HepG2 (cell line): ENCODE measurements around the gene FXYD5. TPM values are rescaled to one million over a fixed set of nuclear protein-coding genes. Genes with fewer than 3 reads are reported as not detected.
A peak's percentile ranks its signal among the peaks of the same experiment; 100 is the strongest.

ENCODE experiments used
- ARID2 ChIP-seq: sonication (generic); formaldehyde crosslinking; IDR thresholded peaks from 2 replicates; pipeline ENCODE4 v1.8.1; 2022; ENCODE audit warnings: mild to moderate bottlenecking, missing genetic modification reagents, borderline replicate concordance
- CBX2 ChIP-seq, 2 experiments: fragments of 200-600 bp in 1 of 2; sonication (generic); formaldehyde crosslinking in 1 of 2; IDR thresholded peaks; 2 replicates each; pipeline versions ENCODE4 v1.7.0 to v1.8.1; 2018 to 2022; ENCODE audit warnings: low read depth in 2 of 2, low read length in 1 of 2, mild to moderate bottlenecking in 1 of 2, missing genetic modification reagents in 1 of 2
- CHCHD3 ChIP-seq: sonication (generic); formaldehyde crosslinking; IDR thresholded peaks from 2 replicates; pipeline ENCODE4 v1.8.0; 2022; ENCODE audit warnings: mild to moderate bottlenecking, missing genetic modification reagents, moderate library complexity
- GPN1 ChIP-seq: sonication (generic); formaldehyde crosslinking; IDR thresholded peaks from 2 replicates; pipeline ENCODE4 v1.5.1; 2020; ENCODE audit warnings: missing genetic modification reagents, borderline replicate concordance
- HMGA1 ChIP-seq: sonication (generic); formaldehyde crosslinking; conservative IDR thresholded peaks from 2 replicates; pipeline ENCODE4 v1.4.0; 2020; ENCODE audit warnings: missing genetic modification reagents
- HNRNPUL1 ChIP-seq: fragments of 200-400 bp; formaldehyde crosslinking; IDR thresholded peaks from 2 replicates; pipeline ENCODE4 v1.6.1; 2017; ENCODE audit warnings: low read depth, mild to moderate bottlenecking, low read length, moderate library complexity
- IRF2 ChIP-seq: IDR thresholded peaks from 2 replicates; pipeline ENCODE4 v1.6.1; 2018; ENCODE audit warnings: missing genetic modification reagents, missing compliant biosample characterization
- KAT2B ChIP-seq: fragments of 150-350 bp; IDR thresholded peaks from 2 replicates; pipeline ENCODE4 v1.6.1; 2014; ENCODE audit warnings: low read depth, low read length, borderline replicate concordance
- MAFK ChIP-seq, 2 experiments: IDR thresholded peaks in 1 of 2; conservative IDR thresholded peaks in 1 of 2; 2 replicates each; pipeline ENCODE4 v1.6.1; 2011; ENCODE audit warnings: improper control_type of control experiment in 2 of 2, low read length in 2 of 2
- NFE2L1 ChIP-seq: sonication (generic); formaldehyde crosslinking; IDR thresholded peaks from 2 replicates; pipeline ENCODE4 v1.4.0; 2020; ENCODE audit warnings: missing genetic modification reagents, mild to moderate bottlenecking, borderline replicate concordance
- SAP130 ChIP-seq: IDR thresholded peaks from 2 replicates; pipeline ENCODE4 v1.6.1; 2016; ENCODE audit warnings: low read depth
- SMAD9 ChIP-seq: sonication (generic); formaldehyde crosslinking; IDR thresholded peaks from 2 replicates; pipeline ENCODE4 v1.5.1; 2020; ENCODE audit warnings: mild to moderate bottlenecking, missing genetic modification reagents
- ZHX2 ChIP-seq, 2 experiments: sonication (generic) in 1 of 2; formaldehyde crosslinking in 1 of 2; IDR thresholded peaks; 2 replicates each; pipeline versions ENCODE4 v1.6.1 to v1.9.0; 2014 to 2022; ENCODE audit warnings: antibody characterized with exemption in 1 of 2, borderline replicate concordance in 1 of 2, inconsistent platforms in 1 of 2, low read depth in 1 of 2, missing genetic modification reagents in 1 of 2
- ZNF333 ChIP-seq: sonication (generic); formaldehyde crosslinking; IDR thresholded peaks from 2 replicates; pipeline ENCODE4 v1.4.0; 2020; ENCODE audit warnings: mild to moderate bottlenecking, missing genetic modification reagents, borderline replicate concordance
- ZNF574 ChIP-seq: sonication (generic); formaldehyde crosslinking; IDR thresholded peaks from 2 replicates; pipeline ENCODE4 v1.4.0; 2020; ENCODE audit warnings: missing genetic modification reagents
- ZNF619 ChIP-seq: sonication (generic); formaldehyde crosslinking; IDR thresholded peaks from 2 replicates; pipeline ENCODE4 v1.4.0; 2020; ENCODE audit warnings: mild to moderate bottlenecking, missing genetic modification reagents
- ZZZ3 ChIP-seq: sonication (generic); formaldehyde crosslinking; IDR thresholded peaks from 2 replicates; pipeline ENCODE4 v1.4.0; 2020; ENCODE audit warnings: missing genetic modification reagents, mild to moderate bottlenecking, borderline replicate concordance
- polyA plus RNA-seq, 8 experiments: library from polyadenylated mRNA; depleted of rRNA in 3 of 8; stranded (reverse) in 7 of 8; unstranded in 1 of 8; fragments of >200 nt; fragmentation: Illumina TruSeq in 4 of 8; extraction: Trizol in 4 of 8; gene quantifications; 2 replicates each; pipeline versions ENCODE4 v1.2.1 to v1.2.3, GENCODE V29; 2011 to 2016; ENCODE audit warnings: low read depth in 4 of 8, missing spikeins in 1 of 8, mixed read lengths in 1 of 8; ENCODE audit not compliant: insufficient read depth in 1 of 8
- total RNA-seq, 5 experiments: library from RNA; depleted of rRNA; stranded (reverse); fragments of >200 nt; fragmentation: Illumina TruSeq; extraction: Trizol; gene quantifications; 2 replicates each; pipeline ENCODE4 v1.2.3, GENCODE V29; 2016; ENCODE audit warnings: low read depth in 1 of 5
- TF ChIP-seq, protein P1 (sequence below): IDR thresholded peaks from 2 replicates; pipeline ENCODE4 v1.6.1; 2016; ENCODE audit warnings: missing compliant biosample characterization, missing genetic modification reagents, borderline replicate concordance

The FXYD5 gene
- total and polyA plus RNA-seq, 2 of the 13 experiments (the other 11 are each of a cell fraction or from before 2014, with no cell fraction given), result 0.65 TPM; not detected in 1

DNA sequence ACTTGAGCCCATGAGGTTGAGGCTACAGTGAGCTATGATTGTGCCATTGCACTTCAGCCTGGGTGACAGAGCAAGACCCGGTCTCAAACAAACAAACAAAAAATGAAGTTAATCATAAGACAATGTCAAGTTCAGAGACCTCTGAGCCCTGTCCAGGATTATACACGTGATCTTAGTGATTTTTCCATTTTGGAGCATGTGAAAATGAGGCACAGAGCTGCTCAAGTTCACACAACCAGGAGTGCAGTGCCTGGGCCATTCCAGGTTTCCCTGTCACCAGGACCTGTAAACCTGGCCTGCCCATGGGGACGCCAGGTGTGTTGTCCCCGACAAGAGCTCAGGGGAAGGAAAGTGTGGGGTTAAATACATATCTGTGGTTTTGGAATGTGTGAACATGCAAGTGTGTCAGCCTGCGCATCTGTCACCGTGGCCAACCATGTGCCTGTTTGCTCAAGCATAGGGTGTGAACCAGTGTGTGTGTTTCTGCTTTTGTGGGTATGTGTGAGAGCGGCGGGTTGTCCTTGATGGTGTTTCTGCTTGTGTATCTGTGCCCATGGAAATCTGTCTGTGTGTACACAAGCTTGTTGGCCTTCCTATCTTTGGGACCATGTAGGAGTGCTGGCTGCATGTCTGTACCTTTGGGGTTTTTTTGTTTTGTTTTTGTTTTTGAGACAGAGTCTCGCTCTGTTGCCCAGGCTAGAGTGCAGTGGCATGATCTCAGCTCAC, 17.4 kb upstream of the FXYD5 start (continued):
- TF ChIP-seq, protein P1, sequence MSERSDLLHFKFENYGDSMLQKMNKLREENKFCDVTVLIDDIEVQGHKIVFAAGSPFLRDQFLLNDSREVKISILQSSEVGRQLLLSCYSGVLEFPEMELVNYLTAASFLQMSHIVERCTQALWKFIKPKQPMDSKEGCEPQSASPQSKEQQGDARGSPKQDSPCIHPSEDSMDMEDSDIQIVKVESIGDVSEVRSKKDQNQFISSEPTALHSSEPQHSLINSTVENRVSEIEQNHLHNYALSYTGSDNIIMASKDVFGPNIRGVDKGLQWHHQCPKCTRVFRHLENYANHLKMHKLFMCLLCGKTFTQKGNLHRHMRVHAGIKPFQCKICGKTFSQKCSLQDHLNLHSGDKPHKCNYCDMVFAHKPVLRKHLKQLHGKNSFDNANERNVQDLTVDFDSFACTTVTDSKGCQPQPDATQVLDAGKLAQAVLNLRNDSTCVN (CRISPR knock-in tag), result no peak
- TF ChIP-seq KAT2B (no peak), ZHX2 (IDR thresholded peaks at IDR 0.05; ENCODE audit: low read depth) (no peak), ZHX2 (CRISPR knock-in tag; IDR thresholded peaks at IDR 0.05; ENCODE audit: borderline replicate concordance) (no peak), ZNF619 (no peak), CHCHD3 (CRISPR knock-in tag) (no peak), HMGA1 (no peak), HNRNPUL1 (no peak), ZNF574 (CRISPR knock-in tag) (peak; percentile 59), CBX2 (IDR thresholded peaks at IDR 0.05; ENCODE audit: low read depth, low read length) (no peak), CBX2 (CRISPR knock-in tag; IDR thresholded peaks at IDR 0.05; ENCODE audit: low read depth) (no peak), ZNF333 (CRISPR knock-in tag) (no peak), SAP130 (peak; percentile 84), SMAD9 (CRISPR knock-in tag) (no peak), GPN1 (no peak), NFE2L1 (CRISPR knock-in tag) (no peak), MAFK (conservative IDR thresholded peaks at IDR 0.05 in 1 of 2, IDR thresholded peaks at IDR 0.05 in 1 of 2; ENCODE audit: low read length in 2 of 2) (no peak), ARID2 (no peak), ZZZ3 (CRISPR knock-in tag) (no peak), IRF2 (CRISPR knock-in tag) (peak; percentile 57; the same call in 1 of the 2 replicates)
